Thoracic aorta (tissue), 2 donors: ENCODE results near the gene PGLYRP3. TPM values are rescaled to one million over a fixed set of nuclear protein-coding genes. Genes with fewer than 3 reads are reported as not detected.

Experiments used
- ATAC-seq: fragments of 150-250 bp; one replicate; pipeline ENCODE4 v1.8.0; 2017; ENCODE audit warnings: low read depth; ENCODE audit not compliant: insufficient number of reproducible peaks, low FRiP score
- DNase-seq: peaks from one replicate; pipeline ENCODE4 v3.0.0-alpha.2; 2020; ENCODE audit warnings: low spot score
- H3K27ac ChIP-seq, 2 donors: fragments of 200-600 bp; sonication (generic); 1 replicate in 1 of 2; 2 replicates in 1 of 2; pipeline ENCODE4 v1.5.1; 2016; ENCODE audit warnings: mild to moderate bottlenecking in 2 of 2, moderate library complexity in 2 of 2
- H3K27me3 ChIP-seq: fragments of 200-600 bp; sonication (generic); replicated peaks from 2 replicates; pipeline ENCODE4 v1.6.0; 2016; ENCODE audit warnings: mild to moderate bottlenecking; ENCODE audit not compliant: insufficient read depth
- H3K36me3 ChIP-seq: fragments of 200-600 bp; sonication (generic); one replicate; pipeline ENCODE4 v1.5.1; 2016
- H3K4me1 ChIP-seq, 2 donors: fragments of 200-600 bp; sonication (generic); 1 replicate in 1 of 2; 2 replicates in 1 of 2; pipeline versions ENCODE4 v1.5.1 to v1.6.0; 2016; ENCODE audit warnings: low read depth in 2 of 2, mild to moderate bottlenecking in 1 of 2; ENCODE audit not compliant: control insufficient read depth in 1 of 2
- H3K4me3 ChIP-seq: fragments of 200-600 bp; sonication (generic); 2 replicates; pipeline ENCODE4 v1.5.1; 2016; ENCODE audit warnings: mild to moderate bottlenecking
- H3K9me3 ChIP-seq: fragments of 200-600 bp; sonication (generic); 2 replicates; pipeline ENCODE4 v1.5.1; 2016
- CTCF ChIP-seq: fragments of 200-600 bp; sonication (generic); IDR thresholded peaks from one replicate; pipeline ENCODE4 v1.5.1; 2019; ENCODE audit warnings: antibody characterized with exemption
- total RNA-seq, 2 donors: library from RNA; depleted of rRNA; stranded (reverse); fragments of >200 nt; gene quantifications; one replicate each; pipeline versions ENCODE4 v1.1.0 to v1.2.3, GENCODE V29; 2016

Gene PGLYRP3
- total RNA-seq, 2 donors from 2014 or later, result not detected

DNA sequence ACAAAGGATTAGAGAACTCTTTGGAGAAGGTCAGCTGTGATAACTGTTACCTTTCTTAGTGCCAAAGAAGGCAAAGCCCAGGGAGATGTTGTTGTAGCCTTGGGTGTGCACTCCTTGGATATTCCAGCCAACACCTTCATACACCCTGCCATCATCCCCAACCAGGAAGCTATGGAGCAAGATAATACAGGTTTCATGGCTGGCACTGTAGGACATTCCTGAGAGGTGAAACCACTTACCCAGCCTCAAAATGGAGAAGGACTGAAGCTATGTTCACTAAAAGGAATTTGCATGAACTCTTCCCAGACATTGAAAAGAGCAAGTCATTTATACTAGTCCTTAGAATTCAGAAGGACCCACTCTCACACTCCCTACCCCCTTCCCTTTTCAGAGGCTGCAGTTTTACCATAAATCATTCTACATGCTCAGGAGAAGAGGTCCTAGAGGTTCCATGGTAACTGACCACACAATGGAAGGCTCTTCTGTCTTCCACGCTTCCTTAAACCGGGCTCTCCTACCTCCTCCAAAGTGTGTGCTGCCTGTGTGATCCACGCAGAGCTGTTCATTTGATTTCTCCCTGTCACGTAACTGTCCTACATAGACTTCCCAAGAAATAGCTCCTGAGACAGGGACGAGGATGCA, 30.4 kb upstream of the PGLYRP3 start:
- no peak for TF ChIP-seq CTCF
- Histone ChIP-seq H3K9me3 (no peaks in the 10 kb centered on the region), H3K27me3 (no peaks in the 10 kb centered on the region), H3K27ac (no peak overlapping the region), H3K4me3 (no peak overlapping the region), H3K4me1 (no peaks in the 10 kb centered on the region), H3K36me3 (no peaks in the 10 kb centered on the region)
- ATAC-seq (no peak), DNase-seq (no peak)

GRCh38 chr1:153342178-153342577, 29.4 kb upstream of the PGLYRP3 start:
- Histone ChIP-seq H3K9me3 (no peaks in the 10 kb centered on the region), H3K36me3 (no peaks in the 10 kb centered on the region), H3K27me3 (no peaks in the 10 kb centered on the region), H3K27ac (no peak overlapping the region), H3K4me1 (no peaks in the 10 kb centered on the region), H3K4me3 (no peak overlapping the region)
- no peak for TF ChIP-seq CTCF
- ATAC-seq, result no peak
- no peak for DNase-seq

DNA sequence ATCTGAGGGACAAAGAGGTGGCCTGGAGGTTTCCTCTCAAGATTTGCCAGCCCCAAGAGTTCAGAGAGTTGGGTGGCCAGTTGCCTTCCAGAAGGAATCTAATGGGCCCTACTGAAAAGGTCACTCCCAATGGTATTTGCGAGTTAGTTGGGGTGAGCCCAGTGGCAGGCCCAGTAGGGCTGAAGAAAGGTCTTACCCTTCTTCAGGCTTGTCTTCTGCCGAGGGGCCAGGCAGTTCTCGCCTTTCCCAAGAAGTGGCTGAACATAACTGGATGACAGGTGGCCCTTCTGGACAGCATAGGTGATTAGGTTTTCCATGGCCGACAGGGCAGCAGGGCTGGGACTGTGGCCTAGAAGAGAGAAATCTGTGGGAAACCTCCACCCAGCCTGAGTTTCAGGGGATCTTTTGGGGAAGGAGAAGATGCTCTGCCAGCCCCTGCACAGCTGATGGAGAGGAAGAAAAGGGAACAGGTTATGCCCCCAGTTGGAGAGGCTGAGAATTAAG, 28.7 kb upstream of the PGLYRP3 start:
- no peak for TF ChIP-seq CTCF
- no peak overlapping the region for H3K4me3 ChIP-seq
- no peaks in the 10 kb centered on the region for H3K4me1 ChIP-seq
- no peak for ATAC-seq
- no peaks in the 10 kb centered on the region for H3K27me3 ChIP-seq
- DNase-seq, result no peak
- no peaks in the 10 kb centered on the region for H3K36me3 ChIP-seq
- no peaks in the 10 kb centered on the region for H3K9me3 ChIP-seq
- H3K27ac ChIP-seq, result no peak overlapping the region

GRCh38 chr1:153340356-153340755, 27.6 kb upstream of the PGLYRP3 start:
- DNase-seq, result no peak
- no peak for TF ChIP-seq CTCF
- no peaks in the 10 kb centered on the region for H3K36me3 ChIP-seq

DNA sequence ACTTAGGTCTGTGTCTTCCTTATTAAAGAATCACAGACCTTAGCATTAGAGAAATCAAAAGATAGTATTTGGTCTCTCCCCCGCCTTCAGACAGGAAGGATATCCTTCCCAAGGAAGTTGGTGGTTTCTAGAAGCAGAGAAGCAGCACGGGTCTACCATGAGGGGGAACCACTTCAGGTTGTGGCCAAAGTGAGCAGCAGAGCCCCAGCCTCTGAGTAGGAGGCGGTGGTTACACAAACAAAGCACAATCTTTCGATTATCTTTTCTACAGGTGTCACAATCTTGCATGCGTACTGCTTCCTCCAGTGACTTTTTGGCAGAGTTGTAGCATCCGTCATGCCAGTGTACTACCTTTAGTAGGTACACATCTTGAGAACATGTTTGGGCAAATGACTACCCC, 27.1 kb upstream of the PGLYRP3 start:
- Histone ChIP-seq H3K27ac (no peak overlapping the region), H3K27me3 (no peaks in the 10 kb centered on the region), H3K36me3 (no peaks in the 10 kb centered on the region), H3K4me1 (no peaks in the 10 kb centered on the region), H3K9me3 (no peaks in the 10 kb centered on the region), H3K4me3 (no peak overlapping the region)
- no peak for TF ChIP-seq CTCF
- ATAC-seq (no peak), DNase-seq (no peak)

More at GRCh38 chr1:153340356-153340755, 27.6 kb upstream of the PGLYRP3 start:
- H3K4me3 ChIP-seq, result no peak overlapping the region
- no peak for ATAC-seq
- no peaks in the 10 kb centered on the region for H3K4me1 ChIP-seq
- no peaks in the 10 kb centered on the region for H3K27me3 ChIP-seq
- no peak overlapping the region for H3K27ac ChIP-seq
- no peaks in the 10 kb centered on the region for H3K9me3 ChIP-seq
